Subcutaneous abdominal adipose tissue (tissue), 5 donors: ENCODE results near the gene UBE2M.
"Not testable (repeated sequence)": the region's sequence is repeated elsewhere in the genome, so short reads cannot be mapped to it uniquely, and the experiment has no call there.

ENCODE experiments used
- H3K27ac ChIP-seq: one replicate; pipeline ENCODE4 v1.7.0; 2013; ENCODE audit warnings: low read depth, mild to moderate bottlenecking, inconsistent platforms, low read length, moderate library complexity
- H3K27me3 ChIP-seq, 5 donors: one replicate each; pipeline ENCODE4 v1.7.0; 2013; ENCODE audit warnings: low read length in 5 of 5, inconsistent platforms in 1 of 5; ENCODE audit not compliant: control insufficient read depth in 5 of 5, insufficient read depth in 4 of 5
- H3K36me3 ChIP-seq, 5 donors: one replicate each; pipeline ENCODE4 v1.7.0; 2013; ENCODE audit warnings: low read length in 5 of 5; ENCODE audit not compliant: control insufficient read depth in 5 of 5, insufficient read depth in 5 of 5
- H3K4me1 ChIP-seq, 5 donors: one replicate each; pipeline ENCODE4 v1.7.0; 2013; ENCODE audit warnings: low read length in 5 of 5, mild to moderate bottlenecking in 3 of 5, moderate library complexity in 1 of 5; ENCODE audit not compliant: control insufficient read depth in 5 of 5, insufficient read depth in 5 of 5
- H3K4me3 ChIP-seq, 5 donors: one replicate each; pipeline ENCODE4 v1.7.0; 2013; ENCODE audit warnings: low read length in 5 of 5, low read depth in 1 of 5
- H3K9ac ChIP-seq, 5 donors: one replicate each; pipeline ENCODE4 v1.7.0; 2013; ENCODE audit warnings: low read length in 5 of 5, mild to moderate bottlenecking in 4 of 5, moderate library complexity in 3 of 5
- H3K9me3 ChIP-seq, 5 donors: one replicate each; pipeline ENCODE4 v1.7.0; 2013; ENCODE audit warnings: low read length in 5 of 5; ENCODE audit not compliant: control insufficient read depth in 5 of 5
- donor health status: healthy.
- donor health status: healthy.
- donor health status: healthy.
- donor health status: healthy.
- donor health status: healthy.

Gene UBE2M

DNA sequence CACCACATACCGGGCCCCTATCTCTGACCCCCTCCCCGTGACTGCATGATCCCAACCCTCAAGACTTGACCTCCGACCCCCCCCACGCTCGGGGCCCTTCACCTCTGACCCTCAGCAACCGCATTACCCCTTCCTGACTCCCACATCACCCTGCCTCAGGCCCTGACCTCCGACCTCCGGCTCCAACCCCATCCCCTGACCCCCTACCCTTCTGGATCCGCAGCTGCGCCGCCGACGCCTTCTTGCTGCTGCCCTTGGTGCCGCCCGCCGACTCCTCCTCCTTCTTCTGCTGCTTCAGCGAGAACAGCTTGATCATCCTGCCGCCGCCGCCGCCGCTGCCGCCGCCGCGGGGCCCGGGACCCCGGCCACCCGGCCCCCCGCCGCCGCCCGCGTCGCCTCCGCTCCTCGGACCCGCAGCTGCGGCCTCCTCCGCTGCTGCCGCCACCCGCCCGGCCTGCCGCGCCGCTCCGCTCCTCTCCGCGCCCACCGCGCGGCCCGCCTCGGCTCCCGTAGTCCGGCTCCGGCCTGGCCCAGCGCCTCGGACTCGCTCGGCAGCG, at the start of gene UBE2M:
Gene UBE2M (minus strand): TSS at position 546 of the 557 bp plus-strand sequence. CDS start 230 bp downstream, at position 316.
- H3K27me3 ChIP-seq: peaks cover 0 to 10% (median 4%) of the 10 kb centered on the region in 5 donors
- peaks cover 15 to 77% (median 71%) of the 10 kb centered on the region in 5 donors for H3K4me1 ChIP-seq
- H3K27ac ChIP-seq: peak within 1 kb of the TSS; percentile 82
- no peaks in the 10 kb centered on the region for H3K9me3 ChIP-seq
- peak within 1 kb of the TSS; percentile 73 to 93 (median 73) for H3K4me3 ChIP-seq
- peaks cover 0 to 12% (median 11%) of the 10 kb centered on the region in 5 donors for H3K36me3 ChIP-seq
- peak within 1 kb of the TSS; percentile 87 to 99 (median 99) for H3K9ac ChIP-seq

DNA sequence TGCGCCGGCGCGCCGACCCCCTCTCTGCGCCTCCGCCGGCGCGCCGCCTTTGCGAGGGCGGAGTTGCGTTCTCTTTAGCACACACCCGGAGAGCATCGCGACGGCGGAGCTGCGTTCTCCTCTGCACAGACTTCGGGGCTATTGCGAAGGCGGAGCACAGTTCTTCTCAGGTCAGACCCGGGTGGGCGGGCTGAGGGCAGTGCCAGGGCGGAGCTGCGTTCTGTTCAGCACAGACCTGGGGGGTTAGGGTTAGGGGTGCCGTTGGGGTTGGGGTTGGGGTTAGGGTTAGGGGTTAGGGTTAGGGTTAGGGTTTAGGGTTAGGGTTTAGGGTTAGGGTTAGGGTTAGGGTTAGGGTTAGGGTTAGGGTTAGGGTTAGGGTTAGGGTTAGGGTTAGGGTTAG, 48.8 kb upstream of the UBE2M start:
- not testable (repeated sequence) for H3K36me3 ChIP-seq, H3K4me1 ChIP-seq, H3K9ac ChIP-seq, H3K4me3 ChIP-seq, H3K27me3 ChIP-seq, H3K9me3 ChIP-seq, H3K27ac ChIP-seq

GRCh38 chr19:58606251-58606896, 48.0 kb upstream of the UBE2M start:
- not testable (repeated sequence) for H3K9ac ChIP-seq, H3K9me3 ChIP-seq, H3K4me1 ChIP-seq, H3K4me3 ChIP-seq, H3K27ac ChIP-seq, H3K27me3 ChIP-seq, H3K36me3 ChIP-seq

DNA sequence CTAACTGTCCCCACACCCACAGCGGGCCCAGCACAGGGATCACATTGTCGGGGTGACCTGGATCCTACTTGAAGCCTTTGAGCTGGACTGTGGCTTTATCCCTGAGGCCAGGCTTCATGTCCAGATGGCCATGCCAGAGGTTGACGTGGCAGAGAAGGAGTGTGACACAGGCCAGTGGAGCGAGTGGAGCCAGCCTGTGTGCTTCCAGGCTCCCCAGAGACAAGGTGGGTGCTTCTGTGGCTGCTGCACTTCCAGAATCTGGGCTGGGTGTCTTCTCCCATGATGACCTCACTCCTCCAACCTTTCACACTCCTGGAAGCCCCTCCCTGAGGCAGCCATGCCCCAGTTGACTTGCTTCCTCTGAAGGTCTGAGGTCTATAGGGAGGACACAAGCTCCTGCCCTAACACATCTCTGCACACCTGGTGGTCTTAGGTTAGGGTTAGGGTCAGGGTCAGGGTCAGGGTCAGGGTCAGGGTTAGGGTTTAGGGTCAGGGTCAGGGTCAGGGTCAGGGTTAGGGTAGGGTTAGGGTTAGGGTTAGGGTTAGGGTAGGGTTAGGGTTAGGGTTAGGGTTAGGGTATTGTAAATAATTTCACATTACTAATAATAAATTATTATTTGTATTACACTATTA, 27.8 kb upstream of the UBE2M start:
- Histone ChIP-seq H3K9me3 (no peaks in the 10 kb centered on the region), H3K27ac (no peak overlapping the region), H3K9ac (no peak overlapping the region), H3K4me3 (no peak overlapping the region), H3K36me3 (peaks cover 0 to 30% (median 18%) of the 10 kb centered on the region in 5 donors), H3K27me3 (no peaks in the 10 kb centered on the region), H3K4me1 (peaks cover 2 to 6% (median 3%) of the 10 kb centered on the region in 5 donors)

DNA sequence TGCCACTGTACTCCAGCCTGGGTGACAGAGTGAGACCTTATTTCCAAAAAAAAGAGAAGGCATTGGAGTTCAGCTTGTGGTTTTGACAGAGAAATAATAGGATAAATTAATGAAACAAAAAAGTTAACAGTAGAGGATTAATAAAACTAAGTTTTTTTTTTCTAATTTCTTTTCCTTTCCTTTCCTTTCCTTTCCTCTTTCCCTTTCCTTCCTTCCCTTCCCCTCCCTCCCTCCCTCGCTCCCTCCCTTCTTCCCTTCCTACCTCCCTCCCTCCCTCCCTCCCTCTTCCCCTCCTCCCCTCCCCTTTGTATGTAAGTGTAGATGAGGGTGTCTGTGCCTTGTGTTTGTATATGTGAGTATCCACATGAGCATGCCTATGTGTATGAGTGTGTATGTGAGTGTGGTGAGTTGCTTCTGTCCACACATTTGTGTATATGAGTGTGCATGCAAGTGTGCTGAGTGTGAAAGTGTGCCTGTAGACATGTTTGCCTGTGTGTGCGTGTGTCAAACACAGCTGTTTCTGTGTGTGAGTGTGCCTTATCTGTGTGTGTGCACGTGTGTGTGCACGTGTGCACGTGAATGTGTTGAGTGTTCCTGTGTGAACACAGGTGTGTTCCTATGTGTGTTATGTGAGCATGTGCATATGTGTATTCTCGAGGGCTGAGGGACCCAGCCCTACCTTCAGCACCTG, 27.2 kb upstream of the UBE2M start:
- no peak overlapping the region for H3K4me3 ChIP-seq
- H3K36me3 ChIP-seq: peaks cover 0 to 30% (median 18%) of the 10 kb centered on the region in 5 donors
- no peak overlapping the region for H3K9ac ChIP-seq
- no peaks in the 10 kb centered on the region for H3K9me3 ChIP-seq
- peaks cover 2 to 11% (median 8%) of the 10 kb centered on the region in 5 donors for H3K4me1 ChIP-seq
- no peaks in the 10 kb centered on the region for H3K27me3 ChIP-seq
- H3K27ac ChIP-seq: no peak overlapping the region

DNA sequence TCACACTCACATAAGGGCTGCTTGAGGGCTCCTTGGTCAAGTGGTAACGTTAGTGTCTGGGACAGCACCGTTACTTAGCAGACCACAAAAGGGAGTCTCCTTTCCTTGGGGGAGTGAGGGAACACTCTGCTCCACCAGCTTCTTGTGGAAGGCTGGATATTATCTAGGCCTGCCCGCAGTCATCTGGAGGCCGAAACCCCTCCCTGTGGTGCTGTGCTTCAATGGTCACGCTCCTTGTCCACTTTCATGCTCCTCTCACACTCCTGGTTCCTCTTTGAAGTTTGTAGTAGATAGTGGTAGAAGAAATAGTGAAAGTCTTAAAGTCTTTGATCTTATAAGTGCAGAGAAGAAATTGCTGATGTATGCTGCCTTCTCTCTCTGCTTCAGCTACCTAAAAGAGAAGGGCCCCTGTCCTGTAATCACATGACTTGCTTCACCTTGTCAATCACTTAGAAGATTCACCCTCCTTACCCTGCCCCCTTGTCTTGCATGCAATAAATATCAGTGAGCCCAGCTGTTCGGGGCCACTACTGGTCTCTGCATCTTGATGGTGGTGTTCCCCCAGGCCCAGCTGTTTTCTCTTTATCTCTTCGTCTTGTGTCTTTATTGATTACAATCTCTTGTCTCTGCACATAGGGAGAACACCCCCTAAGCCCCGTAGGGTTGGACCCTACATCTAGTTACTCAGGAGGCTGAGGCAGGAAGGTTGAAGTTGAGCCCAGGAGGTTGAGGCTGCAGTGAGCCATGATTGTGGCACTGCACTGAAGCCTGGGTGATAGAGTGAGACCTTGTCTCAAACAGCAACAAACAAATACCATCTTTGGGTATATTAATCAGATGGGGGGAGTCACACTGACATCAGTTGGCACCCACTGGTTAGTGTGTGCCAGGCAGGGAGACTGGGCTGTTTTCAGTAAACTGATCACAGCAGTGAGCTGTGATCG, 26.4 kb upstream of the UBE2M start:
- H3K27ac ChIP-seq: no peak overlapping the region
- H3K9ac ChIP-seq: no peak overlapping the region
- H3K4me1 ChIP-seq: peaks cover 2 to 11% (median 8%) of the 10 kb centered on the region in 5 donors
- H3K27me3 ChIP-seq: no peaks in the 10 kb centered on the region
- H3K36me3 ChIP-seq: peaks cover 0 to 30% (median 18%) of the 10 kb centered on the region in 5 donors
- no peak overlapping the region for H3K4me3 ChIP-seq
- no peaks in the 10 kb centered on the region for H3K9me3 ChIP-seq

DNA sequence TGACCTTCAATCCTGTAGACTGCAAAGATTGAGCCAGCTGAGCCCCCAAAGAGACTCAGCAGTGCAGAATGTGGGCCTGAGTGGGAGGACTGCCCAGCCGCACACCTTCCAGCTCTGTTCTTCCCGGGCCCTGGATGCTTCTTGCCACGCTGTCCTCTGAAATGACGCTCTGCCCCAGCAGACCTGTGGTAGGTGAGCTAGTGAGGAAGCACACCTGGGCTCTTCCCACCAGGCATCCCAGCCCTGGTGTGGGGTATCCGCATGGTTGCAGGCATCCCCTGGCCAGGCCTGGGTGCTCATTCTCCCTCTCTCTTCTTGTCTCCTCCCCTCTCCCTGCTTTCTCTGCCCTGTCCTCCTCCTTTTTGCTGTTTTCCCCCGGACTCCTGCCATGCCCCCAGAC, 24.6 kb upstream of the UBE2M start:
- peaks cover 0 to 30% (median 18%) of the 10 kb centered on the region in 5 donors for H3K36me3 ChIP-seq
- H3K4me1 ChIP-seq: peaks cover 2 to 11% (median 8%) of the 10 kb centered on the region in 5 donors
- no peak overlapping the region for H3K9ac ChIP-seq
- no peaks in the 10 kb centered on the region for H3K9me3 ChIP-seq
- no peaks in the 10 kb centered on the region for H3K27me3 ChIP-seq
- no peak overlapping the region for H3K27ac ChIP-seq
- H3K4me3 ChIP-seq: no peak overlapping the region

- H3K4me1 ChIP-seq: peaks cover 2 to 11% (median 8%) of the 10 kb centered on the region in 5 donors
- no peak overlapping the region for H3K4me3 ChIP-seq
- H3K9me3 ChIP-seq: no peaks in the 10 kb centered on the region
- no peak overlapping the region for H3K27ac ChIP-seq
- H3K36me3 ChIP-seq: peaks cover 0 to 30% (median 18%) of the 10 kb centered on the region in 5 donors
- H3K9ac ChIP-seq: peak overlapping the region in 4 of 5 donors; percentile 0 to 59 (median 51)
- H3K27me3 ChIP-seq: no peaks in the 10 kb centered on the region
Measured at GRCh38 chr19:58581227-58582141, 23.1 kb upstream of the UBE2M start.
